ENCODE results near the gene ADD1.
"Not testable (repeated sequence)": the region's sequence is repeated elsewhere in the genome, so short reads cannot be mapped to it uniquely, and the experiment has no call there.

ADD1 gene

DNA sequence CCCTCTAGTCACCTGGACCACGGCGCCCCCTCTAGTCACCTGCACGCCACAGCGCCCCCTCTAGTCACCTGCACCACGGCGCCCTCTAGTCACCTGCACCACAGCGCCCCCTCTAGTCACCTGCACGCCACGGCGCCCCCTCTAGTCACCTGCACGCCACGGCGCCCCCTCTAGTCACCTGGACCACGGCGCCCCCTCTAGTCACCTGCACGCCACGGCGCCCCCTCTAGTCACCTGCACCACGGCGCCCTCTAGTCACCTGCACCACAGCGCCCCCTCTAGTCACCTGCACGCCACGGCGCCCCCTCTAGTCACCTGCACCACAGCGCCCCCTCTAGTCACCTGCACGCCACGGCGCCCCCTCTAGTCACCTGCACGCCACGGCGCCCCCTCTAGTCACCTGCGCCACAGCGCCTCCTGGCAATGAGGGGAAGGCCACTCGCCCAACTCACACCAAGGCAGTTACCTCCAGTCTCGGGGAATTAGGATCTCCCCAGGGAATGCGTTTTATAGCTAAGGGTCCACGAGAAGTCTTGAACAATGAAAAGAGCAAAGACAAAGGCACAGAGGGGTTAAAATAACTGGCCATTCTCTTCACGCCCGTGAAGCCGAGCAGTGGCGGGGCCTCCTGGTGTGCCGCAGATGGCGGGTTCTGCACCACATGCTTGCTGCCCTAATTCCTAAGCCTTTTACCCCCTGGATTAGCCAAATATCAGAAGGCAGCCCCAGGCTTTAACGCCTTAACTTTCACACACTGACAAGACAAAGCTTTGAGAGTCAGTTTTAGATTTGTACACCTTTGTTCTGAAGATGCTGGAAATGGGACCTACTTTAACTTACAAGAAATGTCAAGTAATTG, 111.8 kb downstream of the ADD1 start:
- not testable (repeated sequence) for H3K27me3 ChIP-seq (ENCODE audit: control insufficient read depth, insufficient read depth, low read length); H3K9ac ChIP-seq (ENCODE audit: low read length); H3K4me3 ChIP-seq (ENCODE audit: low read length); H3K9me3 ChIP-seq (ENCODE audit: control insufficient read depth, low read depth, low read length); H3K4me1 ChIP-seq (ENCODE audit: control insufficient read depth, low read depth, low read length); H3K27ac ChIP-seq (ENCODE audit: low read length)
- H3K36me3 ChIP-seq (ENCODE audit: control insufficient read depth, low read depth, low read length) = peaks cover 65% of the 10 kb centered on the region

DNA sequence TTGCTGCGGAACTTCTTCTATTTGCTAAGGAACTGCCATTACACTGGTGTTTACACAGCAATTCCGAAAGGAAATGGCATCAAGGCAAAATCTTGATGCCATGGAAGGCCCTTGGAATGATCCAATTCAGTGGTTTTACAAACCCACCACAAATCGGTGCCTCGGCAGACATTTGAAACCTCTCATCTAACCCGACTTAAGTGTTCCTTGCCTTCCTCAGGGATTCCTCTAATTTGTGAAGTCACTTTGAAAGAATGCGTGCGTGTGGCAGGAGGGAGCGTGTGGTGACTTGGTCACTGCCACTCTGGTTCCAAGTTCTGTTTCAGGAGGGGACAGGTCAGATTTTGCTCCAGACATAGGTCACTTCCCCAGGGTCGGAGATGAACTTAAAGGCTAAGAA, 114.8 kb downstream of the ADD1 start:
- H3K27ac ChIP-seq (ENCODE audit: low read length) = no peak overlapping the region
- H3K36me3 ChIP-seq (ENCODE audit: control insufficient read depth, low read depth, low read length) = peaks cover 44% of the 10 kb centered on the region

DNA sequence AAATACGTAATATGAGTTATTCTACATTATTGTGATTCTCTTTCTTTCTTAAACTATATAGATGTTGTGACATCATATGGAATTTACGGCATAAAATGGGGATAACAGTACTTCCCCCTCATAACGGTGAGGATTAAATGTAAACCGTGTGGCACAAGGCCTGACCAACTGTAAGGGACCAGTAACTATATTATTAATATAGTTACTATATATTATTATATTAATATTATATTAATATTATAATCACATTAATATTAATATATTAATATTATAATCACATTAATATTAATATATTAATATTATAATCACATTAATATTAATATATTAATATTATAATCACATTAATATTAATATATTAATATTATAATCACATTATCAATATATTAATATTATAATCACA, 116.8 kb downstream of the ADD1 start:
- peaks cover 12% of the 10 kb centered on the region for H3K27me3 ChIP-seq (ENCODE audit: control insufficient read depth, insufficient read depth, low read length)
- peaks cover 31% of the 10 kb centered on the region for H3K36me3 ChIP-seq (ENCODE audit: control insufficient read depth, low read depth, low read length)
- not testable (repeated sequence) for H3K27ac ChIP-seq (ENCODE audit: low read length); H3K4me1 ChIP-seq (ENCODE audit: control insufficient read depth, low read depth, low read length); H3K4me3 ChIP-seq (ENCODE audit: low read length); H3K9ac ChIP-seq (ENCODE audit: low read length); H3K9me3 ChIP-seq (ENCODE audit: control insufficient read depth, low read depth, low read length)

More for the DNA sequence above, 114.8 kb downstream of the ADD1 start:
- no peak overlapping the region for H3K4me3 ChIP-seq (ENCODE audit: low read length)
- H3K4me1 ChIP-seq (ENCODE audit: control insufficient read depth, low read depth, low read length) = peaks cover 3% of the 10 kb centered on the region
- H3K27me3 ChIP-seq (ENCODE audit: control insufficient read depth, insufficient read depth, low read length) = no peaks in the 10 kb centered on the region
- H3K9ac ChIP-seq (ENCODE audit: low read length) = no peak overlapping the region
- H3K9me3 ChIP-seq (ENCODE audit: control insufficient read depth, low read depth, low read length) = peaks cover 7% of the 10 kb centered on the region

DNA sequence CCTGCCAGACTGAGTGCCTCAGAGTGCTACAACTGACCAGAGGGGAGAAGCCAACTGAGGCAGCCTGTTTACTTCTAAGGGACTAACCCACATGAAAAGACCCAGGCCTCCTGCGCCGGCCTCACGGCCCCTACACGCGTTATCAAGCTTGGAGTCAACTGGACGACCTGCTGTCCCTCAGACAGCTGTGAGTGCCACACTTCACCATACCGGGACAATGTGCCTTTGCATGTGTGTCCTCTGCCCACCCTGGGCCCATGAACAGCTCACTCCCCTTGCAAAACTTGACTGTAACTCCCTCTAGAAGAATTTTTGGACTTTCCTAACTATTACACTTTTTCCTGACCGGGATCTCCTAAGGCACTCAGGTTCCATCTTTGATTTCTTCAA, 117.8 kb downstream of the ADD1 start:
- Histone ChIP-seq H3K4me3 (ENCODE audit: low read length) (peak overlapping the region; percentile 90), H3K36me3 (ENCODE audit: control insufficient read depth, low read depth, low read length) (peaks cover 21% of the 10 kb centered on the region), H3K27ac (ENCODE audit: low read length) (no peak overlapping the region), H3K9ac (ENCODE audit: low read length) (no peak overlapping the region), H3K27me3 (ENCODE audit: control insufficient read depth, insufficient read depth, low read length) (peaks cover 12% of the 10 kb centered on the region), H3K9me3 (ENCODE audit: control insufficient read depth, low read depth, low read length) (no peaks in the 10 kb centered on the region), H3K4me1 (ENCODE audit: control insufficient read depth, low read depth, low read length) (peaks cover 3% of the 10 kb centered on the region)

DNA sequence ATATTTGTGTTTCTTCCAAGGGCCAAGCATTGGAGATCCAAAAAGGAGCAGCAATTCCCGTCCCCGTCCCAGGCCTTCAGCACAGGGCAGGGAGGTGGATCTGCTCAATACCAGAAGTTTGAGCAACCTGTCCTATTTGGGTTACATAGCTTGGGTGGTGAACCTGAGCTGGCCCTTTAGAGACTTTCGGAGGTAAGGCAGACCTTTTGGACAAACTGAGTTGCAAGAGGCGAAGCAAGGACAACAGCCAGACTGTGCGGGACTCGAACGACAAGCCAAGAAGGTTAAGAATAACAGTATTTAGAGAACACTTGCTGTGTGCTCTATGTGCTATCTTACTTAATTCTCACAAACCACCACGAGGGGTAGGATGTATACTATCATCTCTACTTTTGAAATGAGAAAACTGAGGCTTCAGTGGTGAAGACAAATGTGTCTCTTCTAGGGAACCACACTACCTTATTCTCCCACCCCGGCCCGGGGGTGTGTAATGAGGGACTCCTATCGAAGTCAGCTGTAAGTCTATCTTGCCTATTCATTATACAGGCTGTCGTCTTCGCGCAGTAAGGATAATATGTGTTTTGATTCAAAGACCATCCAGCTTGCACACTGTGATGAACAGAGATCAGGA, 118.3 kb downstream of the ADD1 start:
- Histone ChIP-seq H3K4me3 (ENCODE audit: low read length) (peak overlapping the region; percentile 90), H3K9me3 (ENCODE audit: control insufficient read depth, low read depth, low read length) (no peaks in the 10 kb centered on the region), H3K27me3 (ENCODE audit: control insufficient read depth, insufficient read depth, low read length) (peaks cover 12% of the 10 kb centered on the region), H3K9ac (ENCODE audit: low read length) (peak overlapping the region; percentile 92), H3K36me3 (ENCODE audit: control insufficient read depth, low read depth, low read length) (peaks cover 16% of the 10 kb centered on the region), H3K27ac (ENCODE audit: low read length) (no peak overlapping the region), H3K4me1 (ENCODE audit: control insufficient read depth, low read depth, low read length) (peaks cover 3% of the 10 kb centered on the region)

DNA sequence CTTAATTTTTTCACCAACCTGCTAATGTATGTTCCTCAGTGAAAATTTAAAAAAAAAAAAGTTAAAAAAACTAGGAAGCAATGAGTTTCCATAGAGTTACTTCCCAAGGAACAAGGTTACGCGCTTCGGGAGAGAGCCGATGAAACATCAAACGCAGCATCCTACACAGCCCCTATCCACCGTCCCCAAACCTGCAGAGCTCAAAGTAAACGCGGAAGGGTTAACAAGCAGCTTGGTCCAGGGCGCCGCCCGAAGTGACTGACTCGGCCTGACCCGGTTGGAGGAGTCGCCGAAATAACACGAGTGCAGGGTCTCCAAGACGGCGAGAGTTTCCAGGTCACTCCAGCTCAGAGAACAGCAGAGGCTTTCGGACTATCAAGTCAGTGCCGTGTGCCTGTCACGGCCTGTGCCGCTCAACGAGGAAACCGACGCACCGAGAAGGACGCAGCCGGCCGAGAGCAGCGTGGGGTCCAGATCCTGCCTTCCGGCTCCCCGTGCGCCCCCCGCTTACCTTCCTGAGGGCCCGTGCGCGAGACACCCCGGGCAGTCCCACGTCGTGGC, 119.0 kb downstream of the ADD1 start:
- H3K4me1 ChIP-seq (ENCODE audit: control insufficient read depth, low read depth, low read length) = peaks cover 3% of the 10 kb centered on the region
- H3K4me3 ChIP-seq (ENCODE audit: low read length) = peak overlapping the region; percentile 90
- peak overlapping the region; percentile 63 for H3K27ac ChIP-seq (ENCODE audit: low read length)
- peaks cover 12% of the 10 kb centered on the region for H3K27me3 ChIP-seq (ENCODE audit: control insufficient read depth, insufficient read depth, low read length)
- no peaks in the 10 kb centered on the region for H3K9me3 ChIP-seq (ENCODE audit: control insufficient read depth, low read depth, low read length)
- H3K36me3 ChIP-seq (ENCODE audit: control insufficient read depth, low read depth, low read length) = peaks cover 9% of the 10 kb centered on the region
- H3K9ac ChIP-seq (ENCODE audit: low read length) = peak overlapping the region; percentile 92

DNA sequence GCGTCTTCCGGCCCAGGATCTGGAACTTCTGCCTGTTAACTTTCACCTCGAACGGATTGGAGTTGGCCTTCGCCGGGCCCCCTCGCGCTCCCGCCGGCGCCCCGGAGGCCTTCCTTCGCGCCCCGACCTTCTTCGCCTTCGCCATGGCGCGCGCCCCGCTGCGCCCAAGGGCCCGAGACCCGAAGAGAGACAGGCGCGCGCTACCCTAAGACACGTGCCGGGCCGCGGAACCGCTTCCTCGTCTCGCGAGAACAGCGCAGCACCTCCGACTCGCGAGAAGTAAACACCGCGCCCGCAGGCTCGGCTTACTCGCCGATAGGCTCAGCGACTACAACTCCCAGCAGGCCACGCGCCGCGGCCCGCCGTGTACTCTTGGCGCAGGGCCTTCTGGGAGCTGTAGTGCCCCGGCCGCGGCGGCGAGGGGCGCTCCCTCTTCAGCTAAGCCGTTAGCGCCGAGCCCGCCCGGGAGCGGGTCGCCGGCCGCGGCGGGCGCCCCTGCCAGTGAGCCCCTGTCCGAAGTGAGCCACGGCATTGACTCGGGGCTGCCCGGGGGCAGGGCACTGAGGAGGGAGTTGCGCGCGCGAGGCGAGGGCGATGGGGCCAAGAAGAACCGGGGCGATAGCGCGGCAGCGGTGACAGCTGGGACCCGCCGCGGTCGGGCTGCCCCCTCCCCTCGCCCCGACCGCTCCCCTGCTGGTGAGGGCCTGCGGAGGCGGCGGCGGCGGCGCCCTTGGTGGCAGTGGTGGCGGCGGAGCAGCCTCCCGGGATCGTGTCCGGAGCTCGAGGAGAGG, 119.7 kb downstream of the ADD1 start, which contains the start of the genes GRK4 and NOP14:
GRK4 (plus strand) TSS at position 397 of the 791 bp plus-strand sequence. CDS start 500 bp downstream, outside the sequence.
NOP14 (minus strand) TSS at position 232 of the 791 bp plus-strand sequence; CDS start at position 145, 87 bp downstream.
- H3K4me1 ChIP-seq (ENCODE audit: control insufficient read depth, low read depth, low read length) = peaks cover 3% of the 10 kb centered on the region
- H3K27me3 ChIP-seq (ENCODE audit: control insufficient read depth, insufficient read depth, low read length) = peaks cover 12% of the 10 kb centered on the region
- H3K9ac ChIP-seq (ENCODE audit: low read length) = peak within 1 kb of the TSS; percentile 92
- H3K9me3 ChIP-seq (ENCODE audit: control insufficient read depth, low read depth, low read length) = no peaks in the 10 kb centered on the region
- peak within 1 kb of the TSS; percentile 90 for H3K4me3 ChIP-seq (ENCODE audit: low read length)
- H3K27ac ChIP-seq (ENCODE audit: low read length) = peak within 1 kb of the TSS; percentile 63
- peaks cover 2% of the 10 kb centered on the region for H3K36me3 ChIP-seq (ENCODE audit: control insufficient read depth, low read depth, low read length)

DNA sequence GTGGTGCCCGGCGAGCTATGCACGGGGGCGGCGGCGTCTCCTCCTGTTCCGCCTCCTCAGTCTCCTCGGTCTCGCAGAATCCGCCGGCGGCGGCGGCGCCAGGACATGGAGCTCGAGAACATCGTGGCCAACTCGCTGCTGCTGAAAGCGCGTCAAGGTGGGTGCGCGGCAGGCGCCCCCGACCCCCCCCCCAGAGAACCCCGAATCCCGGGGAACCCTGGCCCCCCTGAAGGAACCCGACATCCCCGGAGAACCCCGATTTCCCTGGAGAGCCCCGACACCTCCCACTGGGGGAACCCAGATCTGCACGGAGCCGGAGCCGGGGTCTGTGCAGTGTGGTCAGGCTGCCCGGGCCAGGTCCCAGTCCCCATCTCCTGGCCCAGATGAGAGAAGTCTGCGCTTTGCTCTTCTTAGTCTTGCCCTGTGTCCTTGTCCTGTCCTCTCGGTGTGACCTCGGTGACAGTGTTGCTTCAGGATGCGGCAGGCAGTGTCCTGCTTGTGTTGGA, 120.4 kb downstream of the ADD1 start:
- Histone ChIP-seq H3K4me3 (ENCODE audit: low read length) (peak overlapping the region; percentile 90), H3K27ac (ENCODE audit: low read length) (no peak overlapping the region), H3K4me1 (ENCODE audit: control insufficient read depth, low read depth, low read length) (peaks cover 3% of the 10 kb centered on the region), H3K27me3 (ENCODE audit: control insufficient read depth, insufficient read depth, low read length) (peaks cover 12% of the 10 kb centered on the region), H3K9ac (ENCODE audit: low read length) (peak overlapping the region; percentile 20), H3K9me3 (ENCODE audit: control insufficient read depth, low read depth, low read length) (no peaks in the 10 kb centered on the region), H3K36me3 (ENCODE audit: control insufficient read depth, low read depth, low read length) (no peaks in the 10 kb centered on the region)

DNA sequence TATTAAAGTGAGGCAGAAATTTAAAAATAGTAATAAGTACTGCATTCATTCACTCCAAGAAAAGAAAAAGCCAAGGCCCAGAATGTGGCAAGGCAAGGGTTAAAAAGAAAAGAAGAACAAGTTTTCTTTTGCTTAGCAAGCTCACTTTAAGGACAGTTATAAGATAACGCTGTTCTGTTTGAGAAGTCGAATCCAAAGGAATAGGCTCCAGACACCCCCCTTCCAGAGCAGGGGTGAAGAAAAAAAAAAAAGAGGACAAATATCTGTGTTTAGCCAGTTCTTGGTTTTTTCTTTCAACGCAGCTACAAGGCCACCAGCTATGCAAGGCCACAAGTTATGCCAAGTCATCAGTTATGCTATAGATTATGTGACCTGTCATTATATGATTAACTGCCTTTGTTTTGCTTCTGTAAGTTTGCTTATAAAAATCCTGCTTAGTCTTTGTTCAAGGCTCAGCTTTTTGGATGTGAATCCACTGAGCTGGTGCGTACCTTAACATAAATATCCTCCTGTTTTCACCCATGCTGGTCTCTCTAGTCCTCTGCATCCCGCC, 121.1 kb downstream of the ADD1 start:
- Histone ChIP-seq H3K4me1 (ENCODE audit: control insufficient read depth, low read depth, low read length) (peaks cover 3% of the 10 kb centered on the region), H3K4me3 (ENCODE audit: low read length) (no peak overlapping the region), H3K36me3 (ENCODE audit: control insufficient read depth, low read depth, low read length) (no peaks in the 10 kb centered on the region), H3K27me3 (ENCODE audit: control insufficient read depth, insufficient read depth, low read length) (peaks cover 12% of the 10 kb centered on the region), H3K27ac (ENCODE audit: low read length) (no peak overlapping the region), H3K9me3 (ENCODE audit: control insufficient read depth, low read depth, low read length) (no peaks in the 10 kb centered on the region), H3K9ac (ENCODE audit: low read length) (no peak overlapping the region)

DNA sequence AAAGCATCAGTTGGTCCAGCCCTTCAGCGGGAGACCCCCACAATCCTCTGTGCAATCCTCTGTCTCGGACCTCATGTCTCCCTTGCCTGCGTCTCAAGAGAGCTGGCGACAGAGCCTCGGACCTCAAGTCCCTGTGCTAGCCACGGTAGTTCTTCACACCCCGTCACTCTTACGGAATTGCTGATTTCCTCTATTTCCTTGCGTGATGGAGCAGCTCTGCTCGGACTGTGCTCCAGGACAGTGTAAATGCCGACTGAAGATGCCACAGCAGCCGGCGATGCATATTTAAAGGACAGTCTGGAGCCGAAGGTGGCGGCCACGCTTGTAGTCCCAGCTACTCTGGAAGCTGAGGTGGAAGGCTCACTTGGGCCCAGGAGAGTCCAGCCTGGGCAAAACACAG, 121.6 kb downstream of the ADD1 start:
- peaks cover 3% of the 10 kb centered on the region for H3K4me1 ChIP-seq (ENCODE audit: control insufficient read depth, low read depth, low read length)
- H3K27me3 ChIP-seq (ENCODE audit: control insufficient read depth, insufficient read depth, low read length) = peaks cover 12% of the 10 kb centered on the region
- H3K36me3 ChIP-seq (ENCODE audit: control insufficient read depth, low read depth, low read length) = no peaks in the 10 kb centered on the region
- no peak overlapping the region for H3K27ac ChIP-seq (ENCODE audit: low read length)
- H3K4me3 ChIP-seq (ENCODE audit: low read length) = no peak overlapping the region
- no peaks in the 10 kb centered on the region for H3K9me3 ChIP-seq (ENCODE audit: control insufficient read depth, low read depth, low read length)
- no peak overlapping the region for H3K9ac ChIP-seq (ENCODE audit: low read length)

All from iPS-18a (cell line).